Measurements from ENCODE around the gene CMTM7.
"Not testable (repeated sequence)": the region's sequence is repeated elsewhere in the genome, so short reads cannot be mapped to it uniquely, and the experiment has no call there.

DNA sequence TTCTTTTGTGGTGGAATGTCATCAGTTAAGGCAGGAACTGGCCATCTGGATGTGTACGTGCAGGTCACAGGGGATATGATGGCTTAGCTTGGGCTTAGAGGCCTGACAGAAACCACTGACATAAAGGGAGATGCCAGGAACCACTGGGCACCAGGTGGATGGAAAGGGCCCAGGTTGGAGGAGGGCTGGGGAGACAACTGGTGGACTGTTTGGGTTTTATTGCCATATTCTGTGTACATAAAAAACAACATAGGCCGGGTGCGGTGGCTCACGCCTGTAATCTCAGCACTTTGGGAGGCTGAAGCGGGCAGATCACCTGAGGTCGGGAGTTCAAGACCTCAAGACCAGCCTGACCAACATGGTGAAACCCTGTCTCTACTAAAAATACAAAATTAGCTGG, 75.2 kb downstream of the CMTM7 start:
- not testable (repeated sequence) for TF ChIP-seq POLR2A, POLR2AphosphoS5 (IDR thresholded peaks at IDR 0.05; ENCODE audit: low read depth, low read length)

All from GM12892 (cell line).